ENCODE results near the gene TAF1D.
A peak's percentile ranks its signal among the peaks of the same experiment; 100 is the strongest.

The TAF1D gene

GRCh38 chr11:93773601-93774200, 32.4 kb upstream of the TAF1D start:
- DNase-seq (ENCODE audit: low read depth in 1 of 2, low spot score in 1 of 2): no peak
- Histone ChIP-seq H3K27me3 (ENCODE audit: insufficient read depth, poor library complexity, severe bottlenecking) (no peaks in the 10 kb centered on the region), H3K4me3 (replicated peaks; ENCODE audit: insufficient read depth, low read length) (no peak overlapping the region), H3K27ac (replicated peaks) (no peak overlapping the region)
- TF ChIP-seq GABPA (IDR thresholded peaks at IDR 0.05; ENCODE audit: low read depth) (no peak), SPI1 (IDR thresholded peaks at IDR 0.05; ENCODE audit: borderline replicate concordance, low read depth) (no peak), REST (IDR thresholded peaks at IDR 0.05; ENCODE audit: insufficient replicate concordance, low read depth) (no peak), POLR2AphosphoS5 (IDR thresholded peaks at IDR 0.05; ENCODE audit: low read depth) (no peak), CTCF (IDR thresholded peaks at IDR 0.05; ENCODE audit: insufficient read depth, low read length) (no peak)

- no peak for TF ChIP-seq SPI1 (IDR thresholded peaks at IDR 0.05; ENCODE audit: borderline replicate concordance, low read depth)
- peak; percentile 87 for TF ChIP-seq REST (IDR thresholded peaks at IDR 0.05; ENCODE audit: insufficient replicate concordance, low read depth)
- no peak overlapping the region for H3K27ac ChIP-seq (replicated peaks)
- no peaks in the 10 kb centered on the region for H3K27me3 ChIP-seq (ENCODE audit: insufficient read depth, poor library complexity, severe bottlenecking)
- H3K4me3 ChIP-seq (replicated peaks; ENCODE audit: insufficient read depth, low read length): no peak overlapping the region
- no peak for DNase-seq (ENCODE audit: low read depth in 1 of 2, low spot score in 1 of 2)
Measured at GRCh38 chr11:93773045-93773477, 31.8 kb upstream of the TAF1D start.

GRCh38 chr11:93772123-93772522, 30.8 kb upstream of the TAF1D start:
- DNase-seq (ENCODE audit: low read depth in 1 of 2, low spot score in 1 of 2): no peak
- Histone ChIP-seq H3K27ac (replicated peaks) (no peak overlapping the region), H3K27me3 (ENCODE audit: insufficient read depth, poor library complexity, severe bottlenecking) (no peaks in the 10 kb centered on the region), H3K4me3 (replicated peaks; ENCODE audit: insufficient read depth, low read length) (no peak overlapping the region)
- no peak for TF ChIP-seq SPI1 (IDR thresholded peaks at IDR 0.05; ENCODE audit: borderline replicate concordance, low read depth)
- no peak for TF ChIP-seq POLR2AphosphoS5 (IDR thresholded peaks at IDR 0.05; ENCODE audit: low read depth)
- no peak for TF ChIP-seq GABPA (IDR thresholded peaks at IDR 0.05; ENCODE audit: low read depth)
- no peak for TF ChIP-seq CTCF (IDR thresholded peaks at IDR 0.05; ENCODE audit: insufficient read depth, low read length)
- TF ChIP-seq REST (IDR thresholded peaks at IDR 0.05; ENCODE audit: insufficient replicate concordance, low read depth): no peak
